ENCODE data around the gene SPATA31D4. TPM values are rescaled to one million over a fixed set of nuclear protein-coding genes. Genes with fewer than 3 reads are reported as not detected.
"Not testable (repeated sequence)": the region's sequence is repeated elsewhere in the genome, so short reads cannot be mapped to it uniquely, and the experiment has no call there.

SPATA31D4 gene
- total RNA-seq: not detected
- long read RNA-seq: 0 reads

GRCh38 chr9:81928305-81928704, at the start of gene SPATA31D4:
TSS of gene SPATA31D4 (plus strand) at chr9:81928428. CDS start at chr9:81928514, 86 bp downstream.
- DNase-seq (ENCODE audit: low spot score); intact Hi-C loops (cut with DNase I): not testable (repeated sequence)

GRCh38 chr9:81878530-81878929, 49.7 kb upstream of the SPATA31D4 start:
- intact Hi-C loops (cut with DNase I): no loop called here

DNA sequence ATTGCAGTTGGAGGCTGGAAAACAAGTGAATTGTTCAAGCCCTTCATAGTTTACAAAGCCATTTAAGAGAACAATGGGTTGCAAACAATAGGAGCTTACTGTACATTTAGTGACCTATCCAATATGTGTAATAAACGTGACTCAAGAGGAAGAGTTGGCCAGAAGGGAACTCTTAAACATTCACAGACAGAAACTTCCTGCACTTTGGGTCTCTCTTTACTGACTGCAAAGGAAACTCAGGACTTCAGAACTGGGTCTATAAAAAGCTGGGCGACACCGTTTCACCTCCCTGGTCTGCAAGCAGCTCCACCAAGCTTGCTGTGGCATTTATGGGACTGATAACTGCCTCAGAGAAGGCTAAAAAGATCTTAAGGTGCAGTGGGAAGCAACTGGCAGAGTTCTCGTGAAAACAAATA, 48.7 kb upstream of the SPATA31D4 start:
- intact Hi-C loops (cut with DNase I): no loop called here
- no peak for DNase-seq (ENCODE audit: low spot score)

More at GRCh38 chr9:81878530-81878929, 49.7 kb upstream of the SPATA31D4 start:
- DNase-seq (ENCODE audit: low spot score): no peak

GRCh38 chr9:81885602-81886001, 42.6 kb upstream of the SPATA31D4 start:
- DNase-seq (ENCODE audit: low spot score): no peak
- intact Hi-C loops (cut with DNase I): no loop called here

DNA sequence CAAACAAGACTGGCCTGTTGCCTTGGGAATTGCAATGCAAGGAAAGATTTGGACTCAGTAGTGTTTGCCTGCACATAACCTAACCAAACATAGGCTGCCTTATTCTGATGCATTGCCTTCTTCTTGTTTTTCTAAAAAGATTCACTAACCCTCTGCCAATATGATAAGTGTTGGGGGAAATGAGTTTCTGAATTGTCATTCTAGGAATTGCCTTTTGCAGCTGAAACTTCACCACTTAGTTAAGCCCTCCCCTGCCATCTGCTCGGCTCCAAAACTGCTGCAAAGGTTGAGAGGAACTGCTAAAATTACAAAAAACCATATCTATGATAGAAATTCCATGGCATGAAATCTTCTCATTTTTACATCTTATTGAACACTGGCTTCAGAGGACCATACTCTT, 41.6 kb upstream of the SPATA31D4 start:
- intact Hi-C loops (cut with DNase I): no loop called here
- DNase-seq (ENCODE audit: low spot score): no peak

GRCh38 chr9:81890104-81890503, 38.1 kb upstream of the SPATA31D4 start:
- DNase-seq (ENCODE audit: low spot score): no peak
- intact Hi-C loops (cut with DNase I): no loop called here

DNA sequence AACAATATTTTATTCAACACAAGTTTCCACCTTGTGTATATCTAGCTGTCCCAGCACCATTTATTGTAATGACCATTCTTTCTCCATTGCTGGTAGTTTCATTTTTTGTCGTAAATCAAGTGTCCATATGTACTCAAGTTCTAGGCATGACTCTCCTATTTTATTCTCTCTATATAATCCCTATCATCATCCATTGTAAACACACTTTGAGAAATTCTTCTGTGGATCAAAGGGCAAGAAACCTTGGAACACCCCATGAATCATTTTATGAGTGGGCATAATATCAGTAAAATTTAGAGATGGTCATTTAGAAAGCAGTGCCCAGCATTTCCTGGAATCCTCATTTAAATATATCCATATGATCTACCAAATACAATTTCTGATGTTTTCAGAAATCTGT, 35.8 kb upstream of the SPATA31D4 start:
- intact Hi-C loops (cut with DNase I): no loop called here
- no peak for DNase-seq (ENCODE audit: low spot score)

- DNase-seq (ENCODE audit: low spot score): no peak
- intact Hi-C loops (cut with DNase I): no loop called here
Measured at GRCh38 chr9:81893929-81894328, 34.3 kb upstream of the SPATA31D4 start.

DNA sequence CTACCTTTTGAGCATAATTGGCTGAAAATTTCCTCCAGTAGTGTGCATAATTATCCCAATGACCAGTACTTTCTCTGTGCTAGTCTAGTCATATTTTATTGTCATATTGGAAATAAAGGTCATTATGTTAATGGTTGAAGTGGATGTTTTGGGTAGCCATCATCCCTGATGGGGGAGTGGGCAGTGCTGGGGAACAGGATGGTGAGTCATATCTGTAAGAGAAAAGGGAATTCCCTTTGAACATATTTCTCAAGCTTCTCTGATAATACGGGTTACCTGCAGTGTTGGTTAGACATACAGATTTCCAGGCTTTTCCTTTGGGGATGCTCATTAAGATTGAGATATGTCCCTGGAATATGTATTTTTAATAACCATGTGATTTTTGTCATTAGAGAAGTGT, 33.3 kb upstream of the SPATA31D4 start:
- DNase-seq (ENCODE audit: low spot score): no peak
- intact Hi-C loops (cut with DNase I): no loop called here

DNA sequence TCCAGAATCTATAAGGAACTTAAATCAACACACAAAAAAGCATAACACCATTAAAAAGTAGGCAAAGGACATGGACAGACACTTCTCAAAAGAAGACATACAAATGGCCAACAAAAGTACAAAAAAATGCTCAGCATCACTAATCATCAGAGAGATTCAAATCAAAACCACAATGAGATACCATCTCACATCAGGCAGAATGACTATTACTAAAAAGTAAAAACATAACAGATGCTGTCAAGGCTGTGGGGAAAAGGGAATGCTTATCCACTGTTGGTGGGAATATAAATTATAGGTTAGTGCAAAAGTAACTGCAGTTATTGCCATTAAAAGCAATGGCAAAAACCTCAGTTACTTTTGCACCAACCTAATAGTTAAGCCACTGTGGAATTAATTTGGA, 32.2 kb upstream of the SPATA31D4 start:
- no peak for DNase-seq (ENCODE audit: low spot score)
- intact Hi-C loops (cut with DNase I): no loop called here

- DNase-seq (ENCODE audit: low spot score): no peak
- intact Hi-C loops (cut with DNase I): no loop called here
Measured at GRCh38 chr9:81898851-81899250, 29.4 kb upstream of the SPATA31D4 start.

DNA sequence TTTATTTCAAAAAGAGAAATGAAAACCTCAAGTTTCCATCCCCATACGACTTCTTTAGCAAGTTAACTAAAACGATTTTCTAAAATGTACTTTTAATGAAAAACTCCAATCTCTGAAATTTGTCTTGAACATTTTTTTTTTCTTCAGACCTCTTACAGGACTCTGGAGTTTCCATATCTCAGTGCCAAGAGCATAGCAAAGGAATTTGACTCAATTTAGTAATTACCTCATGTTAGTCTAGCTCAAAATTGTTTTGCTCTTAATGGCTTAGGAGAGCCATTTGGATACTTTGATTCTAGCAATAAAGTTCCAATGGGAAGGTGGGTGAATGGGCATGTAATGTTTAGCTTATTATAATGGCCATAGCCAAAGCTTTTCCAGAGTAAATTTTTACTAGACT, 26.0 kb upstream of the SPATA31D4 start:
- DNase-seq (ENCODE audit: low spot score): no peak

GRCh38 chr9:81902626-81903025, 25.6 kb upstream of the SPATA31D4 start:
- intact Hi-C loops (cut with DNase I): no loop called here
- no peak for DNase-seq (ENCODE audit: low spot score)

More for the DNA sequence above, 26.0 kb upstream of the SPATA31D4 start:
- intact Hi-C loops (cut with DNase I): no loop called here

DNA sequence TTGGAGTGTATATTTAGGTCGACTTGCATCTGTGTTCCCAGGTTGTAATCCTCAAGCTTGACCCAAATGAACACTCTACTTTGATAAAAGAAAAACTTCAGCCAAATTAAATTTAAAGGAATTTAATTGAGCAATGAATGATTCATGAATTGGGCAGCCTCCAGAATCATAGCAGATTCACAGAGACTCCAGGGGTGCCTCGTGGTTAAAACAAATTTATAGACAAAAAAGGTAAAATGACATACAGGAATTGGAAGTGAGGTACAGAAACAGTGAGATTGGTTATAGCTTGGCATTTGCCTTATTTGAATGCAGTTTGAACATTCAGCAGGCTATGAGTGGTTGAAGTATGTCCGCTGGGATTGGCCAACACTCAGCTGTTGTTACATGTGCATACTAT, 21.6 kb upstream of the SPATA31D4 start:
- DNase-seq (ENCODE audit: low spot score): no peak
- intact Hi-C loops (cut with DNase I): no loop called here

DNA sequence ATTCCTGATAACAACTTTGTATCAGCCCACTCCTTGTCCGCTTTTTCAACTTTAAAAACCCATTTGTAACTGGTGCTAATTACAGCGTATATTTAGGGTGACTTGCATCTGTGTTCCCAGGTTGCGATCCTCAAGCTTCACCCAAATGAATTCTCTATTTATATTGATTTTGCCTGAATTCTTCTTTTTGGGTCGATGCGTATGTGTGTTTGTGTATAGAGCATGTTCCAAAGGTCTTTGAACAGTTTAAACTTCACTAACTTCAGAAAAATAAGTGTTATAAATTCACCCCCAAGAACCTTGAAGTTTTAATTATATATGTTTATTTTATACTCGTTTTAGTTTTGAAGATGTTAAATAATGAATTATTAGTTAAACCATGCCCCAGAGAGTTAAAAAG, 16.1 kb upstream of the SPATA31D4 start:
- intact Hi-C loops (cut with DNase I): no loop called here
- DNase-seq (ENCODE audit: low spot score): no peak

GRCh38 chr9:81915801-81916505, 12.3 kb upstream of the SPATA31D4 start:
- intact Hi-C loops (cut with DNase I): no loop called here
- no peak for DNase-seq (ENCODE audit: low spot score)

DNA sequence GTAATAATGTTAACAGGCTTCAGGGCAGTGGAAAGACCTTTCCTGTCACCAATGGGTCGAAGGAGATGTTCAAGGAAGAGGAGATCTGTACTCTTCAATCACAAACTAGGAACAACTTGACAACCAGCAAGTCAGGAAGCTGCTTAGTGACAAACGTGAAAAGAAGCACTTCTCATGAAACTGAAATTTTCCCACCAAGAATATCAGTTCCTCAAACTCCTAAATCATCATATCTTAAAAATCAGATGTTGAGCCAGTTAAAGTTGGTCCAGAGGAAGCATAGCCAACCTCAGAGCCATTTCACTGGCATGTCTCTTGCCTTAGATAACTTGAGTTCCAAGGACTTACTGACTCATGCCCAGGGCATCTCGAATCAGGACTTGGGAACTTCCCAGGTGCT, 9.7 kb upstream of the SPATA31D4 start:
- DNase-seq (ENCODE audit: low spot score); intact Hi-C loops (cut with DNase I): not testable (repeated sequence)

DNA sequence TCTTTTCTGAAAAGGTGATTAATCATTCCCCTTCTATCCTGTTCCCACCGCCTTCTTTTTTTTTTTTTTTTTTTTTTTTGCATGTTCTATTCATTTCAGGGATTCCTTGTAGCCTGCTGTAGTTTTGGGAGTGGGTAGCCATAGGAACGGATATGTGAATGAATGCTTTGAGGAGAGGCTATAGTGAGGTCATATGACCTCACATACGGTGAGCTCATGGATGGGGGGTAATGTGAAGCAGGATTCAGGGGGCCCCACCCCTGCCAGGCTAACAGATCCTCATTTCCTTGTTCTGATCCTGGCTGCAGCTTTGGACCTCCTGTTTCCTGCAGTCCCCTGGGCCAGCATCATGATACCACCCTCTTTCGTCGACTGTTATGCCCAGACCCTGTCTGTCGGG, 1.9 kb downstream of the SPATA31D4 start:
- intact Hi-C loops (cut with DNase I); DNase-seq (ENCODE audit: low spot score): not testable (repeated sequence)

- intact Hi-C loops (cut with DNase I); DNase-seq (ENCODE audit: low spot score): not testable (repeated sequence)
Measured at GRCh38 chr9:81933547-81933946, 5.3 kb downstream of the SPATA31D4 start.

GRCh38 chr9:81943393-81943792, 15.2 kb downstream of the SPATA31D4 start, which contains the start of gene SPATA31D3:
TSS of gene SPATA31D3 (plus strand) at chr9:81943500. CDS start at chr9:81943586, 86 bp downstream.
- intact Hi-C loops (cut with DNase I); DNase-seq (ENCODE audit: low spot score): not testable (repeated sequence)

DNA sequence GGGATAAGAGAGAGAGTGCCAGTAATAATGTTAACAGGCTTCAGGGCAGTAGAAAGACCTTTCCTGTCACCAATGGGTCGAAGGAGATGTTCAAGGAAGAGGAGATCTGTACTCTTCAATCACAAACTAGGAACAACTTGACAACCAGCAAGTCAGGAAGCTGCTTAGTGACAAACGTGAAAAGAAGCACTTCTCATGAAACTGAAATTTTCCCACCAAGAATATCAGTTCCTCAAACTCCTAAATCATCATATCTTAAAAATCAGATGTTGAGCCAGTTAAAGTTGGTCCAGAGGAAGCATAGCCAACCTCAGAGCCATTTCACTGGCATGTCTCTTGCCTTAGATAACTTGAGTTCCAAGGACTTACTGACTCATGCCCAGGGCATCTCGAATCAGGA, 20.4 kb downstream of the SPATA31D4 start:
- intact Hi-C loops (cut with DNase I); DNase-seq (ENCODE audit: low spot score): not testable (repeated sequence)

DNA sequence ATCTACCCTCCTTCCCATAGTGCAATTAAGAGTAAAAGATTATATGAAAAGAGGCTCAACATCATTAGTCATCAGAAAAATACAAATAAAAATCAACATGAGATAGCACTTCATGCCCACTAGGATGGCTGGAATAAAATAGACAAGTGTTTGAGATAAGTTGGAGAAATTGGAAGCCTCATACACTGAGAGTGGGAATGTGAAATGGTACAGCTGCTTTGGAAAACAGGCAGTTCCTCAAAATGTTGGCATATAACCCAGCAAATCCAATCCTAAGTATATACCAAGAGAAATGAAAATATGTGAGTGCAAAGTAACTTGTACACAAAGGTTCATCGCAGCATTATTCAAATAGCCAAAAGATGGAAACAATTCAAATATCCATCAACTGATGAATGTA, 24.9 kb downstream of the SPATA31D4 start:
- DNase-seq (ENCODE audit: low spot score): no peak
- intact Hi-C loops (cut with DNase I): no loop called here
